Thyroid gland (tissue), 4 donors: ENCODE results near the gene PYGO1.

ENCODE experiments used
- POLR2A ChIP-seq, 2 donors: fragments of 450-650 bp; IDR thresholded peaks; one replicate each; pipeline ENCODE4 v1.6.1; 2017; ENCODE audit warnings: antibody characterized with exemption in 2 of 2, mild to moderate bottlenecking in 2 of 2, moderate library complexity in 1 of 2
- TF ChIP-seq, protein P1 (sequence below), 6 experiments: fragments of 200-600 bp in 3 of 6; fragments of 450-650 bp in 3 of 6; sonication (generic) in 3 of 6; IDR thresholded peaks; one replicate each; pipeline ENCODE4 v1.5.1; 2016 to 2019; ENCODE audit warnings: antibody characterized with exemption in 6 of 6, mild to moderate bottlenecking in 2 of 6, inconsistent platforms in 1 of 6, moderate library complexity in 1 of 6

DNA sequence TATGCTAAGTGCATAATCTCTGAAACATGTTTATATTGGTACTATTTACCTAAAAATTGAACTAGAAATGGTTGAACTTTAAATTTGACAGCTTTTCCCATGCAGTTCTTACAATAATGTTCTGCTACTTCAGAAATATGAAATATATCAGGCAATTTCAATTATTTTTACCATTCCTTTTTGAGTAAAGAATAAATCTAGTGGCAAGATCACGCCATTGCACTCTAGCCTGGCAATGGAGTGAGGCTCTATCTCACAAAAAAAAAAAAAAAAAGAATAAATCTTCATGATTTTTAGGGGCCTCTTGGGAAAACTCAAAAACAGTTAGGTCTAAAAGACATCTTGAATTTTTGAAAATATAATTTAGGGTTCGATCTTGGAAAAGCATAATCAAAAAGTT lies 69.5 kb downstream of the PYGO1 start:
- TF ChIP-seq, protein P1, sequence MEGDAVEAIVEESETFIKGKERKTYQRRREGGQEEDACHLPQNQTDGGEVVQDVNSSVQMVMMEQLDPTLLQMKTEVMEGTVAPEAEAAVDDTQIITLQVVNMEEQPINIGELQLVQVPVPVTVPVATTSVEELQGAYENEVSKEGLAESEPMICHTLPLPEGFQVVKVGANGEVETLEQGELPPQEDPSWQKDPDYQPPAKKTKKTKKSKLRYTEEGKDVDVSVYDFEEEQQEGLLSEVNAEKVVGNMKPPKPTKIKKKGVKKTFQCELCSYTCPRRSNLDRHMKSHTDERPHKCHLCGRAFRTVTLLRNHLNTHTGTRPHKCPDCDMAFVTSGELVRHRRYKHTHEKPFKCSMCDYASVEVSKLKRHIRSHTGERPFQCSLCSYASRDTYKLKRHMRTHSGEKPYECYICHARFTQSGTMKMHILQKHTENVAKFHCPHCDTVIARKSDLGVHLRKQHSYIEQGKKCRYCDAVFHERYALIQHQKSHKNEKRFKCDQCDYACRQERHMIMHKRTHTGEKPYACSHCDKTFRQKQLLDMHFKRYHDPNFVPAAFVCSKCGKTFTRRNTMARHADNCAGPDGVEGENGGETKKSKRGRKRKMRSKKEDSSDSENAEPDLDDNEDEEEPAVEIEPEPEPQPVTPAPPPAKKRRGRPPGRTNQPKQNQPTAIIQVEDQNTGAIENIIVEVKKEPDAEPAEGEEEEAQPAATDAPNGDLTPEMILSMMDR (IDR thresholded peaks at IDR 0.05) = peak in 2 of 6 experiments; percentile 19 to 28
- TF ChIP-seq POLR2A (IDR thresholded peaks at IDR 0.05) = no peak
